Lower leg skin (tissue), 4 donors: Measurements from ENCODE around the gene RNU7-1. TPM values are rescaled to one million over a fixed set of nuclear protein-coding genes. Genes with fewer than 3 reads are reported as not detected.

Experiments used
- DNase-seq, 2 donors: peaks; one replicate each; pipeline ENCODE4 v3.0.0-alpha.2; 2019; ENCODE audit warnings: low spot score in 2 of 2
- H3K4me3 ChIP-seq: fragments of 200-600 bp; sonication (generic); 2 replicates; pipeline ENCODE4 v1.5.1; 2017; ENCODE audit warnings: mild to moderate bottlenecking, low read depth; ENCODE audit not compliant: poor library complexity, severe bottlenecking
- POLR2A ChIP-seq, 2 donors: fragments of 450-650 bp; IDR thresholded peaks; one replicate each; pipeline ENCODE4 v1.6.1; 2016 to 2017; ENCODE audit warnings: antibody characterized with exemption in 2 of 2, mild to moderate bottlenecking in 1 of 2, moderate library complexity in 1 of 2
- WGBS, 2 donors: methylation state at CpG; one replicate each; pipeline ENCODE4 v1.1.5; 2018; 5-methylcytosine and 5-hydroxymethylcytosine counted together
- intact Hi-C: fragments of 100-400 bp; cut with DNase I; formaldehyde crosslinking; loops from one replicate; pipeline ENCODE4 v1.15.0; 2023; ENCODE audit warnings: low total_unique reads
- total RNA-seq, 4 donors: library from RNA; depleted of rRNA; stranded (reverse); fragments of >200 nt; gene quantifications; one replicate each; pipeline ENCODE4 v1.1.0, GENCODE V29; 2016
- TF ChIP-seq, protein P1 (sequence below), 3 donors: fragments of 450-650 bp; IDR thresholded peaks; one replicate each; pipeline ENCODE4 v1.5.1; 2016; ENCODE audit warnings: antibody characterized with exemption in 3 of 3, mild to moderate bottlenecking in 3 of 3, moderate library complexity in 2 of 3

RNU7-1 gene
- total RNA-seq, 4 donors from 2014 or later = not detected

DNA sequence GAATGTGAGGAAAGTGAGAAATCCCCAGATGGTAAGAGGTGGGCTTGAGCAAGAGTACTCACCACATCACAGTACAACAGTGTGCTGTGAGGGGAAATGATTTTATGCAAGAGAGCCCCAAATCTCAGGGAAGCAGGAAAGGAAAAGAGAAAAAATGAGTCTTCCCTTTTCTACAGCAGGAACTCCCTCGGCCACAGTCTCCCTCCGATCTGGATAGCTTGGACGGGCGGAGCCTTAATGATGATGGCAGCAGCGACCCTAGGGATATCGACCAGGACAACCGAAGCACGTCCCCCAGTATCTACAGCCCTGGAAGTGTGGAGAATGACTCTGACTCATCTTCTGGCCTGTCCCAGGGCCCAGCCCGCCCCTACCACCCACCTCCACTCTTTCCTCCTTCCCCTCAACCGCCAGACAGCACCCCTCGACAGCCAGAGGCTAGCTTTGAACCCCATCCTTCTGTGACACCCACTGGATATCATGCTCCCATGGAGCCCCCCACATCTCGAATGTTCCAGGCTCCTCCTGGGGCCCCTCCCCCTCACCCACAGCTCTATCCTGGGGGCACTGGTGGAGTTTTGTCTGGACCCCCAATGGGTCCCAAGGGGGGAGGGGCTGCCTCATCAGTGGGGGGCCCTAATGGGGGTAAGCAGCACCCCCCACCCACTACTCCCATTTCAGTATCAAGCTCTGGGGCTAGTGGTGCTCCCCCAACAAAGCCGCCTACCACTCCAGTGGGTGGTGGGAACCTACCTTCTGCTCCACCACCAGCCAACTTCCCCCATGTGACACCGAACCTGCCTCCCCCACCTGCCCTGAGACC lies 8.0 kb upstream of the RNU7-1 start:
- TF ChIP-seq POLR2A (IDR thresholded peaks at IDR 0.05) = no peak
- TF ChIP-seq, protein P1, sequence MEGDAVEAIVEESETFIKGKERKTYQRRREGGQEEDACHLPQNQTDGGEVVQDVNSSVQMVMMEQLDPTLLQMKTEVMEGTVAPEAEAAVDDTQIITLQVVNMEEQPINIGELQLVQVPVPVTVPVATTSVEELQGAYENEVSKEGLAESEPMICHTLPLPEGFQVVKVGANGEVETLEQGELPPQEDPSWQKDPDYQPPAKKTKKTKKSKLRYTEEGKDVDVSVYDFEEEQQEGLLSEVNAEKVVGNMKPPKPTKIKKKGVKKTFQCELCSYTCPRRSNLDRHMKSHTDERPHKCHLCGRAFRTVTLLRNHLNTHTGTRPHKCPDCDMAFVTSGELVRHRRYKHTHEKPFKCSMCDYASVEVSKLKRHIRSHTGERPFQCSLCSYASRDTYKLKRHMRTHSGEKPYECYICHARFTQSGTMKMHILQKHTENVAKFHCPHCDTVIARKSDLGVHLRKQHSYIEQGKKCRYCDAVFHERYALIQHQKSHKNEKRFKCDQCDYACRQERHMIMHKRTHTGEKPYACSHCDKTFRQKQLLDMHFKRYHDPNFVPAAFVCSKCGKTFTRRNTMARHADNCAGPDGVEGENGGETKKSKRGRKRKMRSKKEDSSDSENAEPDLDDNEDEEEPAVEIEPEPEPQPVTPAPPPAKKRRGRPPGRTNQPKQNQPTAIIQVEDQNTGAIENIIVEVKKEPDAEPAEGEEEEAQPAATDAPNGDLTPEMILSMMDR (IDR thresholded peaks at IDR 0.05) = no peak
- intact Hi-C loops = no loop called here
- peak in 1 of 2 donors; percentile 86 for DNase-seq
- H3K4me3 ChIP-seq = no peak overlapping the region
- WGBS, 2 donors = 44 to 59% methylated on average over 14 of the region's 14 CpGs

DNA sequence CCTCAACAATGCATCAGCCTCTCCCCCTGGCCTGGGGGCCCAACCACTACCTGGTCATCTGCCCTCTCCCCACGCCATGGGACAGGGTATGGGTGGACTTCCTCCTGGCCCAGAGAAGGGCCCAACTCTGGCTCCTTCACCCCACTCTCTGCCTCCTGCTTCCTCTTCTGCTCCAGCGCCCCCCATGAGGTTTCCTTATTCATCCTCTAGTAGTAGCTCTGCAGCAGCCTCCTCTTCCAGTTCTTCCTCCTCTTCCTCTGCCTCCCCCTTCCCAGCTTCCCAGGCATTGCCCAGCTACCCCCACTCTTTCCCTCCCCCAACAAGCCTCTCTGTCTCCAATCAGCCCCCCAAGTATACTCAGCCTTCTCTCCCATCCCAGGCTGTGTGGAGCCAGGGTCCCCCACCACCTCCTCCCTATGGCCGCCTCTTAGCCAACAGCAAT lies 7.4 kb upstream of the RNU7-1 start:
- intact Hi-C loops = no loop called here

DNA sequence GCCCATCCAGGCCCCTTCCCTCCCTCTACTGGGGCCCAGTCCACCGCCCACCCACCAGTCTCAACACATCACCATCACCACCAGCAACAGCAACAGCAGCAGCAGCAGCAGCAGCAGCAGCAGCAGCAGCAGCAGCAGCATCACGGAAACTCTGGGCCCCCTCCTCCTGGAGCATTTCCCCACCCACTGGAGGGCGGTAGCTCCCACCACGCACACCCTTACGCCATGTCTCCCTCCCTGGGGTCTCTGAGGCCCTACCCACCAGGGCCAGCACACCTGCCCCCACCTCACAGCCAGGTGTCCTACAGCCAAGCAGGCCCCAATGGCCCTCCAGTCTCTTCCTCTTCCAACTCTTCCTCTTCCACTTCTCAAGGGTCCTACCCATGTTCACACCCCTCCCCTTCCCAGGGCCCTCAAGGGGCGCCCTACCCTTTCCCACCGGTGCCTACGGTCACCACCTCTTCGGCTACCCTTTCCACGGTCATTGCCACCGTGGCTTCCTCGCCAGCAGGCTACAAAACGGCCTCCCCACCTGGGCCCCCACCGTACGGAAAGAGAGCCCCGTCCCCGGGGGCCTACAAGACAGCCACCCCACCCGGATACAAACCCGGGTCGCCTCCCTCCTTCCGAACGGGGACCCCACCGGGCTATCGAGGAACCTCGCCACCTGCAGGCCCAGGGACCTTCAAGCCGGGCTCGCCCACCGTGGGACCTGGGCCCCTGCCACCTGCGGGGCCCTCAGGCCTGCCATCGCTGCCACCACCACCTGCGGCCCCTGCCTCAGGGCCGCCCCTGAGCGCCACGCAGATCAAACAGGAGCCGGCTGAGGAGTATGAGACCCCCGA lies 6.8 kb upstream of the RNU7-1 start:
- WGBS, 2 donors = 24 to 27% methylated on average over 36 of the region's 36 CpGs
- peak overlapping the region; percentile 45 for H3K4me3 ChIP-seq
- TF ChIP-seq, protein P1 (IDR thresholded peaks at IDR 0.05) = no peak
- TF ChIP-seq POLR2A (IDR thresholded peaks at IDR 0.05) = no peak
- DNase-seq = peak in 1 of 2 donors; percentile 92
- intact Hi-C loops = no loop called here

More for the DNA sequence above, 7.4 kb upstream of the RNU7-1 start:
- no peak for DNase-seq
- TF ChIP-seq POLR2A (IDR thresholded peaks at IDR 0.05) = no peak
- TF ChIP-seq, protein P1 (IDR thresholded peaks at IDR 0.05) = no peak
- no peak overlapping the region for H3K4me3 ChIP-seq
- WGBS, 2 donors = 86 to 93% methylated on average over 3 of the region's 3 CpGs

DNA sequence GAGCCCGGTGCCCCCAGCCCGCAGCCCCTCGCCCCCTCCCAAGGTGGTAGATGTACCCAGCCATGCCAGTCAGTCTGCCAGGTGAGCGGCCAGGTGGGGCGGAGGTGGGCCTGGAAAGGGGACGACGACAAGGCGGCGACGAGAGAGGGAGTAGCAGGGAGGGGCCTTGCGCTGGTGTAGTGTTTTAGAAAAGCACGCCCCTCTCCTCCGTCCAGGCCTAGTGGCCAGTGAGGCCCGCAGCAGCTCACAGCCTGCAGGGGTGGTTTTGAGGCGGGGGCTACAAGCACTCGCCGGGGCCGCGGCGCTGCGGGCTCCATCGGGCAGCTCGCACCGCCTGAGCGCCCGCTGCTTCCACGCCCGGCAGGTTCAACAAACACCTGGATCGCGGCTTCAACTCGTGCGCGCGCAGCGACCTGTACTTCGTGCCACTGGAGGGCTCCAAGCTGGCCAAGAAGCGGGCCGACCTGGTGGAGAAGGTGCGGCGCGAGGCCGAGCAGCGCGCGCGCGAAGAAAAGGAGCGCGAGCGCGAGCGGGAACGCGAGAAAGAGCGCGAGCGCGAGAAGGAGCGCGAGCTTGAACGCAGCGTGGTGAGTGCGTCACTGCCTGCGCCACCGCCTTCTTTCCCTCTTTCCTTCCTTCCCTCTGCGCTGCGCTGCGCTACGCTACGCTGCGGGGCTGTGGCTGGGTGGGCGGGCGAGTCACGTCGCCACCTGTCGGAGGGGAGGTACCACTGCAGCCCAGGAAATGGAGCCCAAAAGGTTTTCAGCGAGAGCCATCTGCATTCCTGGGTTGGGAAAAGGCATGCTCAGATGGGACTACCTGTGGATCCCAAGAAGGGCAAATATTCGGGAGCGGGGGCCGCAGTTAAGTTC lies 5.9 kb upstream of the RNU7-1 start:
- intact Hi-C loops = no loop called here
- TF ChIP-seq, protein P1 (IDR thresholded peaks at IDR 0.05) = peak in 1 of 3 donors; percentile 85
- peak in 1 of 2 donors; percentile 46 for TF ChIP-seq POLR2A (IDR thresholded peaks at IDR 0.05)
- peak overlapping the region; percentile 45 for H3K4me3 ChIP-seq
- WGBS, 2 donors = 1% methylated on average over 45 to 76 of the region's 80 CpGs
- peak; percentile 91 to 98 for DNase-seq
